ENCODE results near the gene CCDC27. TPM values are rescaled to one million over a fixed set of nuclear protein-coding genes. Genes with fewer than 3 reads are reported as not detected.

Gene CCDC27
- total RNA-seq, result not detected

DNA sequence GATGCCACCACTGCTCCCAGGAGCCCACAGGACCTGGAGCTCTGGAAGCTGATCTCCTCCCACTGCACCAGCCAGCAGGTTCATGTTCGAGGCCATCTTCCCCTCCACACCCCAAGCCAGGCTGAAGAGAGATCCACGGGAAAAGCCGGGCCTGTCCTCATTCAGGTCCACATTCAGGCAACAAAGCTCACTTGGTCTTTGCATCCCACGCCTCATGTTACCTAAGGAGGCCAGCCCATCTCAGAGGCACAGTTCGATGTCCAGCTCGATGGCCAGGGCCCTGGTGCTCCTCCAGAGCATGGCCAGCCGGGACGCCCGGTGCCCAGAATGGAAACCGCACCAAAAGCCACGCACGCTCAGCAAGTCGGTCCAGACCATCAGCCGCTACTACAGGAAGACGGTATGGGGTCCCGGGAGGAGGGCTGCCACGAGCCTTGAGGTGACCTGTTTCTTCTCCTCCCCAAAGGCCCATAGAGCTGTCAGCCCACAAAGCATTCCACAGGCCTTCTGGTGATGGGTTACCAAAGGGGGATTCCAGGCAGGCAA lies at the start of gene CCDC27:
CCDC27 (plus strand) TSS at position 51 of the 546 bp plus-strand sequence; CDS start at position 83, 32 bp downstream.
- intact Hi-C loops (cut with DNase I), result no loop called here
- WGBS, result 95% methylated on average over 4 of the region's 17 CpGs
- TF ChIP-seq POLR2AphosphoS5 (IDR thresholded peaks at IDR 0.05), result no peak
- TF ChIP-seq, protein P1, sequence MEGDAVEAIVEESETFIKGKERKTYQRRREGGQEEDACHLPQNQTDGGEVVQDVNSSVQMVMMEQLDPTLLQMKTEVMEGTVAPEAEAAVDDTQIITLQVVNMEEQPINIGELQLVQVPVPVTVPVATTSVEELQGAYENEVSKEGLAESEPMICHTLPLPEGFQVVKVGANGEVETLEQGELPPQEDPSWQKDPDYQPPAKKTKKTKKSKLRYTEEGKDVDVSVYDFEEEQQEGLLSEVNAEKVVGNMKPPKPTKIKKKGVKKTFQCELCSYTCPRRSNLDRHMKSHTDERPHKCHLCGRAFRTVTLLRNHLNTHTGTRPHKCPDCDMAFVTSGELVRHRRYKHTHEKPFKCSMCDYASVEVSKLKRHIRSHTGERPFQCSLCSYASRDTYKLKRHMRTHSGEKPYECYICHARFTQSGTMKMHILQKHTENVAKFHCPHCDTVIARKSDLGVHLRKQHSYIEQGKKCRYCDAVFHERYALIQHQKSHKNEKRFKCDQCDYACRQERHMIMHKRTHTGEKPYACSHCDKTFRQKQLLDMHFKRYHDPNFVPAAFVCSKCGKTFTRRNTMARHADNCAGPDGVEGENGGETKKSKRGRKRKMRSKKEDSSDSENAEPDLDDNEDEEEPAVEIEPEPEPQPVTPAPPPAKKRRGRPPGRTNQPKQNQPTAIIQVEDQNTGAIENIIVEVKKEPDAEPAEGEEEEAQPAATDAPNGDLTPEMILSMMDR (IDR thresholded peaks at IDR 0.05), result no peak
- no peak for DNase-seq (ENCODE audit: extremely low spot score)
- Histone ChIP-seq H3K27me3 (peaks cover 0 to 51% (median 4%) of the 10 kb centered on the region in 4 donors), H3K36me3 (no peaks in the 10 kb centered on the region), H3K27ac (replicated peaks in 1 of 4) (no peak within 1 kb of the TSS), H3K9me3 (no peaks in the 10 kb centered on the region), H3K4me3 (no peak within 1 kb of the TSS), H3K4me1 (peaks cover 4 to 7% (median 6%) of the 10 kb centered on the region in 4 donors)

DNA sequence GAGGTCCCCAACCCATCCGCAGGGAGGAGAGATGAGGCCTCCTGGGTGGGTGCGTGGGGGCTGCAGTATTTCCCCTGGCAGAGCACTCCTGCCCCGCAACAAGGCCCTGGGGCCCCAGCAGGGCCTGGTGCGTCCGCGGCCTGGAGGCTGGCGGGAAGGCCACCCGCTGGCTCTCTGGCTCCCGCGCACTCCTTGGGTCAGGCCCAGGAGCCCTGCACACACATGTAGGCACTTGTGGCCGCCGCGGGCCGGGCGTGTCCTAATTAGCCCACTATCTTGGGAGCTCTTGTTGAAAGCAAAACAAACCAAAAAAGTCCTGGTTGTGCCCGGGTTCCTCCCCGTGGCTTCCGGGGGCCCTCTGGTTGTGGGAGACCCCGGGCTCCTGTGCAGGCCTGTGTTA lies 49.7 kb upstream of the CCDC27 start:
- TF ChIP-seq EP300 (IDR thresholded peaks at IDR 0.05) (no peak), POLR2A (IDR thresholded peaks at IDR 0.05; ENCODE audit: low read depth) (no peak), POLR2AphosphoS5 (IDR thresholded peaks at IDR 0.05) (no peak)
- TF ChIP-seq, protein P1 (IDR thresholded peaks at IDR 0.05), result no peak
- peaks cover 0 to 91% (median 0%) of the 10 kb centered on the region in 4 donors for H3K27me3 ChIP-seq

GRCh38 chr1:3702990-3703728 lies 49.1 kb upstream of the CCDC27 start:
- Histone ChIP-seq H3K27ac (replicated peaks in 1 of 4) (no peak overlapping the region), H3K9me3 (no peaks in the 10 kb centered on the region), H3K4me3 (no peak overlapping the region), H3K27me3 (peaks cover 0 to 91% (median under 1%) of the 10 kb centered on the region in 4 donors), H3K36me3 (no peaks in the 10 kb centered on the region), H3K4me1 (no peaks in the 10 kb centered on the region)
- 48% methylated on average over 12 of the region's 21 CpGs for WGBS
- no peak for DNase-seq (ENCODE audit: extremely low spot score)
- TF ChIP-seq, protein P1 (IDR thresholded peaks at IDR 0.05), result no peak
- TF ChIP-seq EP300 (IDR thresholded peaks at IDR 0.05), result no peak
- TF ChIP-seq POLR2AphosphoS5 (IDR thresholded peaks at IDR 0.05), result no peak
- TF ChIP-seq POLR2A (IDR thresholded peaks at IDR 0.05; ENCODE audit: low read depth), result no peak
- intact Hi-C loops (cut with DNase I), result no loop called here

More for the DNA sequence above, 49.7 kb upstream of the CCDC27 start:
- 85% methylated on average over 13 of the region's 19 CpGs for WGBS
- no peak overlapping the region for H3K4me3 ChIP-seq
- no peak overlapping the region for H3K27ac ChIP-seq (replicated peaks in 1 of 4)
- H3K36me3 ChIP-seq, result no peaks in the 10 kb centered on the region
- no peaks in the 10 kb centered on the region for H3K9me3 ChIP-seq
- intact Hi-C loops (cut with DNase I), result no loop called here
- DNase-seq (ENCODE audit: extremely low spot score), result no peak
- H3K4me1 ChIP-seq, result no peaks in the 10 kb centered on the region

DNA sequence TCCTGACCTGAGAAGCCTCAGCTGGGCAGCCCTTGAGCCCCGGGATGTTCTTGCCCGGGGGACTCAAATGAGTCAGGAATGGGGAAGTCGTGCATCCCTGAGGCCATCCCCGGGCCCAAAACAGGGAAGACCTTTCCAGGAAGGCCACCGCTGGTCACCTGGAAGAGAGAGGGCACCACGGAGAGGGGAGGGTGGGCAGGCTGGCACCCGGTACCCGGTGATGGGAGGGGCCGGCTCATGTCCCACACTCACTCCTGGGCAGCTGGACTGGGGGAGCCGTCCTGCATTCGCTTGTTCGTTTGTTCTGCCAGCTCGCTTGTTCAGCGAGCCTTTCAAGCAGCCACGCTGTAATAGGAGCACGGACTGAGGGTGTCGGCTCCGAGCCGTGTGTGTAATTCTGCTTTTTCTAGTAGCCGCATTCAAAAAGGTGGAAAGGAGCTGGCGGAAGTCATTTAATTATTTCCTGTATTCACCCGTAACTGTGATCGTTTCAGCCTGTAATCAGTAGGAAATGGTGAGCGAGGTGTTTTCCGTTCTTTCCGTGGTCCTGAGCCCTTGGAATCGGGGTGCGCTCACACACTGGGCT lies 48.4 kb upstream of the CCDC27 start:
- no peak for TF ChIP-seq POLR2AphosphoS5 (IDR thresholded peaks at IDR 0.05)
- TF ChIP-seq, protein P1 (IDR thresholded peaks at IDR 0.05), result no peak
- no peak for TF ChIP-seq POLR2A (IDR thresholded peaks at IDR 0.05; ENCODE audit: low read depth)
- no peak for TF ChIP-seq EP300 (IDR thresholded peaks at IDR 0.05)
- Histone ChIP-seq H3K4me3 (no peak overlapping the region), H3K36me3 (no peaks in the 10 kb centered on the region), H3K4me1 (no peaks in the 10 kb centered on the region), H3K9me3 (no peaks in the 10 kb centered on the region), H3K27ac (replicated peaks in 1 of 4) (no peak overlapping the region), H3K27me3 (peaks cover 0 to 91% (median 4%) of the 10 kb centered on the region in 4 donors)
- 65% methylated on average over 26 of the region's 28 CpGs for WGBS
- DNase-seq (ENCODE audit: extremely low spot score), result no peak
- intact Hi-C loops (cut with DNase I), result no loop called here

Measured in esophagus muscularis mucosa (tissue), 4 donors.